ENCODE measurements around the gene DAD1. TPM values are rescaled to one million over a fixed set of nuclear protein-coding genes. Genes with fewer than 3 reads are reported as not detected.

DAD1 gene
- total and polyA plus RNA-seq, 2 of the 8 experiments (the other 6 are each of a cell fraction or from before 2014, with no cell fraction given), result 131 to 440 TPM

DNA sequence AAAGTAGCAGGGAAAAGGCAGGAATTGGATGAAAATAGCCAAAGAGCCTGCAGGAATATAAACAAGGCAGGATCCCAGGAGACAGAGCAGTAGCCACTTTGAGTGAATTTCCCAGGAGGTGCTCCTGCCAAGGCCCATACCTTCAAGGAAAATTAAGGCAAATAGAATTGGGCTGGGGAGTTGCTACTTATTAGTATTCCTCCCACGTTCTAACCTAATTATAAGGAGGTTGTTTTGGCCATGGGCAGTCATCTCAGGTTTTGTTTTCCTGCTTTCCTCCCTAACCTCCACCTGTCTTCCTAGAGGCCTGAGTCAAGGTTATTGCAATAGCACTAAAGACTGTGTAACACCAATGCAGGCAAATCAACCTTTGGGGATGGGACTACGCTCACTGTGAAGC, 73.1 kb downstream of the DAD1 start:
- H3K56ac ChIP-seq (replicated peaks; ENCODE audit: insufficient read length, low read depth, low read length), result no peak overlapping the region
- no peak for FAIRE-seq
- CTCF ChIA-PET (ENCODE audit: partially characterized antibody), result interaction anchor here (1.0 to 1.5 kb wide), 3 partner anchors 13 to 124 kb away, joined by 3 to 4 read pairs (median 3); no protein-coding TSS in a partner anchor
- TF ChIP-seq RFX5 (IDR thresholded peaks at IDR 0.05; ENCODE audit: borderline replicate concordance, low read depth, low read length) (no peak), HDAC2 (IDR thresholded peaks at IDR 0.05; ENCODE audit: borderline replicate concordance in 1 of 2, low read depth in 2 of 2, low read length in 2 of 2) (no peak), RAD21 (IDR thresholded peaks at IDR 0.05 in 1 of 2, conservative IDR thresholded peaks at IDR 0.05 in 1 of 2; ENCODE audit: low read depth in 2 of 2, low read length in 2 of 2) (no peak), NANOG (IDR thresholded peaks at IDR 0.05; ENCODE audit: insufficient read depth, low read depth, low read length, poor library complexity, severe bottlenecking) (no peak), EP300 (IDR thresholded peaks at IDR 0.05; ENCODE audit: borderline replicate concordance in 1 of 2, low read depth in 2 of 2, low read length in 2 of 2) (no peak), POLR2A (IDR thresholded peaks at IDR 0.05; ENCODE audit: control extremely low read depth in 1 of 2, low read depth in 2 of 2, low read length in 2 of 2) (no peak), GABPA (IDR thresholded peaks at IDR 0.05; ENCODE audit: borderline replicate concordance, insufficient read depth, low read length) (no peak), KDM1A (IDR thresholded peaks at IDR 0.05; ENCODE audit: borderline replicate concordance, low read length) (no peak), GTF2F1 (IDR thresholded peaks at IDR 0.05; ENCODE audit: borderline replicate concordance, low read depth, low read length) (no peak), KDM5A (IDR thresholded peaks at IDR 0.05; ENCODE audit: low read length) (no peak), CEBPB (IDR thresholded peaks at IDR 0.05; ENCODE audit: low read depth, low read length) (no peak), E2F6 (IDR thresholded peaks at IDR 0.05) (no peak), FOSL1 (IDR thresholded peaks at IDR 0.05; ENCODE audit: insufficient read depth, low read depth, low read length) (no peak)

More for the DNA sequence above, 73.1 kb downstream of the DAD1 start:
- no peak for DNase-seq (ENCODE audit: low read depth in 1 of 2, low spot score in 2 of 2)
- H3K9ac ChIP-seq (replicated peaks in 1 of 4; ENCODE audit: extremely low read depth in 1 of 4, low read depth in 3 of 4, low read length in 3 of 4), result no peak overlapping the region
- H3K23me2 ChIP-seq (ENCODE audit: low read depth, low read length), result no peaks in the 10 kb centered on the region
- no peak overlapping the region for H4K5ac ChIP-seq (ENCODE audit: insufficient read length, low read depth, low read length)
- H3K4me1 ChIP-seq (replicated peaks in 1 of 4; ENCODE audit: control insufficient read depth in 3 of 4, insufficient read depth in 4 of 4, low read length in 3 of 4), result no peaks in the 10 kb centered on the region
- no peaks in the 10 kb centered on the region; a peak in 1 of 7 replicates for H3K27me3 ChIP-seq (replicated peaks in 1 of 4; ENCODE audit: control insufficient read depth in 3 of 4, extremely low read depth in 1 of 4, insufficient read depth in 3 of 4, low read length in 3 of 4)
- no peak overlapping the region for H3K4me2 ChIP-seq (ENCODE audit: insufficient read depth in 1 of 2, low read depth in 2 of 2, low read length in 2 of 2)
- no peak overlapping the region for H3K27ac ChIP-seq (ENCODE audit: low read depth, low read length)
- H3K79me2 ChIP-seq (ENCODE audit: control insufficient read depth in 1 of 2, insufficient read depth in 2 of 2, low read length in 2 of 2), result no peaks in the 10 kb centered on the region
- no peak overlapping the region for H3K23ac ChIP-seq (ENCODE audit: insufficient read length)
- no peaks in the 10 kb centered on the region for H3K36me3 ChIP-seq (ENCODE audit: control insufficient read depth in 2 of 4, insufficient read depth in 4 of 4, low read length in 3 of 4)
- H4K91ac ChIP-seq (replicated peaks; ENCODE audit: insufficient read length, low read length), result no peak overlapping the region
- no peak overlapping the region for H2AFZ ChIP-seq (ENCODE audit: low read length)
- H2BK12ac ChIP-seq (ENCODE audit: low read depth, low read length), result no peak overlapping the region
- no peak overlapping the region for H3K4ac ChIP-seq (replicated peaks; ENCODE audit: insufficient read length, low read depth, low read length)
- no peak overlapping the region for H4K8ac ChIP-seq (ENCODE audit: extremely low read depth, insufficient read depth, low read length)
- H3K18ac ChIP-seq (ENCODE audit: extremely low read depth, low read length), result no peak overlapping the region
- no peak overlapping the region for H2BK20ac ChIP-seq (ENCODE audit: low read length)
- 84% methylated on average over 2 of the region's 2 CpGs; no CpG with 5 or more reads in 1 of the 2 experiments for WGBS, 2 experiments (ENCODE audit: extremely low coverage in 1 of 2, insufficient coverage in 1 of 2, insufficient read length in 1 of 2, insufficient replicate concordance in 2 of 2, low coverage in 1 of 2, low lambda C conversion rate in 2 of 2, missing lambda C conversion rate in 1 of 2)
- POLR2A ChIA-PET (ENCODE audit: partially characterized antibody), result no interaction called here
- no peaks in the 10 kb centered on the region for H3K79me1 ChIP-seq (ENCODE audit: low read depth, low read length)
- H2BK5ac ChIP-seq (ENCODE audit: low read depth, low read length), result no peak overlapping the region
- H3K14ac ChIP-seq (ENCODE audit: insufficient read length), result no peak overlapping the region
- H2BK15ac ChIP-seq (ENCODE audit: low read length), result no peak overlapping the region
- H3K4me3 ChIP-seq (ENCODE audit: extremely low read depth in 1 of 4, insufficient read depth in 2 of 4, low read depth in 3 of 4, low read length in 4 of 4), result no peak overlapping the region
- H2AK5ac ChIP-seq (ENCODE audit: low read depth, low read length), result no peak overlapping the region
- no peak overlapping the region for H2BK120ac ChIP-seq (replicated peaks; ENCODE audit: low read depth, low read length)
- H3K9me3 ChIP-seq (ENCODE audit: insufficient read depth in 2 of 2, low read depth in 1 of 2, low read length in 1 of 2), result no peaks in the 10 kb centered on the region
- H4K20me1 ChIP-seq (replicated peaks in 1 of 2; ENCODE audit: control insufficient read depth in 1 of 2, insufficient read depth in 2 of 2, low read length in 2 of 2), result no peaks in the 10 kb centered on the region
